Muscle layer of duodenum (tissue), 2 donors: Measurements from ENCODE around the gene SLC2A8.

ENCODE experiments used
- H3K27ac ChIP-seq: one replicate; pipeline ENCODE4 v1.7.0; 2013; ENCODE audit warnings: mild to moderate bottlenecking, low read length
- H3K27me3 ChIP-seq: one replicate; pipeline ENCODE4 v1.7.0; 2013; ENCODE audit warnings: low read depth, mild to moderate bottlenecking, control low read depth, low read length
- H3K36me3 ChIP-seq, 2 donors: one replicate each; pipeline ENCODE4 v1.7.0; 2013; ENCODE audit warnings: low read length in 2 of 2, control low read depth in 1 of 2, mild to moderate bottlenecking in 1 of 2; ENCODE audit not compliant: insufficient read depth in 2 of 2, control insufficient read depth in 1 of 2
- H3K4me1 ChIP-seq, 2 donors: one replicate each; pipeline ENCODE4 v1.7.0; 2013; ENCODE audit warnings: low read length in 2 of 2, mild to moderate bottlenecking in 2 of 2, control low read depth in 1 of 2, moderate library complexity in 1 of 2; ENCODE audit not compliant: insufficient read depth in 2 of 2, control insufficient read depth in 1 of 2
- H3K4me3 ChIP-seq, 2 donors: one replicate each; pipeline ENCODE4 v1.7.0; 2013; ENCODE audit warnings: low read length in 2 of 2, low read depth in 1 of 2, mild to moderate bottlenecking in 1 of 2
- H3K9me3 ChIP-seq, 2 donors: one replicate each; pipeline ENCODE4 v1.7.0; 2013; ENCODE audit warnings: low read length in 2 of 2, control low read depth in 1 of 2, mild to moderate bottlenecking in 1 of 2; ENCODE audit not compliant: control insufficient read depth in 1 of 2
- donor health status: healthy.

The SLC2A8 gene

DNA sequence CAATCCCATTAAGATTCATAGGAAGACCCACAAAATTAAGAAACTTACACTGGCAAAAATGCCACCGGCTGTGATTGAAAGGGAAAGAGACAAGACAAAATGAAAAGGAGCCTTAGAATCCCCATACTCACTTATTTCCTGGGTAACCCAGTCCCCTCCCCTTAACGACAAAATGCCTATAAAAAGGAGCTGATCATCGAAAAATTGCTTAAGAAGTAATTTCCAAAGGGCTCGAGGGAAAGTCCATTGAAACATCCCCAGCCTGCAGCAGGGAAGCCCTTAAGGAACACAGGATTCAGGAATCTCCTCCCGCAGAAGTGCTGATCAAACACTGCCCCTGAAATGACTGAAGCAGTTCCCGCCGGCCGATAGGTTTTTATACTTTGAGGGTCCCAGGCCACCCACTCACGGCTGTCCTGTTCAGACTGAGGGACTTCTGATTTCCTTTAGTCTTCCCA, 26.5 kb downstream of the SLC2A8 start:
- Histone ChIP-seq H3K9me3 (no peaks in the 10 kb centered on the region), H3K4me3 (peak overlapping the region; percentile 88 to 96), H3K27me3 (no peaks in the 10 kb centered on the region), H3K36me3 (peaks cover 4 to 5% of the 10 kb centered on the region in 2 donors), H3K27ac (peak overlapping the region; percentile 95), H3K4me1 (peaks cover 11 to 39% of the 10 kb centered on the region in 2 donors)

DNA sequence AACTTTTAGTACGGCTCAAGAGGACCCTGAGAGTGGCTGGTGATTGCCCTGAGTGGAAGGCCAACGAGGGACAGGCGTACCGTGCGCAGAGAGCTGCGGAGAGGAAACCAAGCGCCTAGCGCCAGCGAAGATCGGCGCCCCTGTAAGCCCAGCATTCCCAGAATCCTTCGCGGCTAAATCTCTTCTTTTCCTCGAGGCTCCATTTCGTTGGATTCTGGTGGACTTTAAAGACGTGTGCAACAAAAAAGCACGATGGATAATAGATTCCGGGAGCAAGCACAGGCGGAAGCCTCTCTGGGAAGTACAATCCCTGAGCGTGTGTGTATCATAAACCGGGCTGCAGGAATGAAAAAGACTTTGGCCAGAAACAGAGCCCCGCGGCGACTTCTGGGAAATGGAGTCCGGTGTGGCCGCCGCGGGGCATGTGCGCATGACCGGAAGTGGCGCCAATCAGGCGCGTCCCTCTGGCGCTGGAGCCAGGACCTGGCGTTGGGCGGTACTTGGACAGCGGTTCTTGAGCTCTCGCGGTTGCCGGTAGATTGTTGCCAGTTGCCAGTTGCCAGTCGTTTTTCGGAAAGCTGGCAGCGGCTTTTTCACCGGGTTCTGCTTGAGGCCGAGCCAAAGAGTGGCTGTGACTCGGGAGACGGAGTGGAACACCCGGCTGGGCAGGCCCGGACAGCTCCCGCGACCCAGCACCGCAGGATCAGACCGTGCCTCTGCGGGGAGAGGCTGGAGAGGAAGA, 27.1 kb downstream of the SLC2A8 start, which contains the start of gene ZNF79:
Gene ZNF79 (plus strand): TSS at position 449 of the 742 bp plus-strand sequence. CDS start 406 bp downstream, outside the sequence.
- no peaks in the 10 kb centered on the region for H3K27me3 ChIP-seq
- peaks cover 11 to 34% of the 10 kb centered on the region in 2 donors for H3K4me1 ChIP-seq
- H3K9me3 ChIP-seq: no peaks in the 10 kb centered on the region
- peak within 1 kb of the TSS; percentile 95 for H3K27ac ChIP-seq
- peak within 1 kb of the TSS; percentile 88 to 96 for H3K4me3 ChIP-seq
- H3K36me3 ChIP-seq: peaks cover 8 to 11% of the 10 kb centered on the region in 2 donors

DNA sequence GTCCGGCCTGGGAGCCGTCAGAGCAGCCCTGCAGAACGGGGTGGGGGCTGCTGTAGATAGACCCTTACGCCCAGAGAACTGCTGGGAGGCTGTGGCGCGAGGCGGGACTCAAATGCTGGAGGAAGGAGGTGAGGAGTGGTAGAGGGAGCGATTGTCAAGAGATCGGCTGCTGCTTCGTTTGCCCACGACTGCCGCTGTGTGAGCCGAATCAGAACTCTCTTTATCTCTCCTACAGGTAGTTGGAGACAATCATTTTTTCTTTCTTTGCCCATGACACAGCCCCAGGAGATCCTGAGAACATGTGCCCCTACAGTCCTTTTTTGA, 27.7 kb downstream of the SLC2A8 start:
- Histone ChIP-seq H3K4me1 (peaks cover 11 to 34% of the 10 kb centered on the region in 2 donors), H3K36me3 (peaks cover 8 to 16% of the 10 kb centered on the region in 2 donors), H3K27me3 (no peaks in the 10 kb centered on the region), H3K4me3 (peak overlapping the region; percentile 88 to 96), H3K27ac (peak overlapping the region; percentile 95), H3K9me3 (no peaks in the 10 kb centered on the region)

DNA sequence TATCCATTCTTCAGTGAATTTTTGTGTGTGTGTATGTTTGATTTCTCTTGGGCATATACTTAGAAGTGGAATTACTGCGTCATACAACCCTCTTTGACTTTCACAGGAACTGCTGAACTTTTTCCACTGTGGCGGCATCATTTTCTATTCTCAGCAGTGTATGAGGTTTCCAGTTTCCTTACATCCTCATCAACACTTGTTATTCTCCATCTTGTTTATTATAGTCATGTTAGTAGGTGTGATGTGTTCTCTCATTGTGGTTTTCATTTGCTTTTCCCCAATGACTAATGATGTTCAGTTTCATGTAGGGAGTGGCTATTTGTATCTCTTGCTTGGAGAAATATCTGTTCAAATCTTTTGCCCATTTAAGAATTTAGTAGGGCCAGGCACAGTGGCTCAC, 29.8 kb downstream of the SLC2A8 start:
- Histone ChIP-seq H3K27me3 (no peaks in the 10 kb centered on the region), H3K36me3 (peaks cover 18 to 26% of the 10 kb centered on the region in 2 donors), H3K4me1 (peaks cover 11 to 32% of the 10 kb centered on the region in 2 donors), H3K9me3 (no peaks in the 10 kb centered on the region), H3K27ac (no peak overlapping the region), H3K4me3 (no peak overlapping the region)

DNA sequence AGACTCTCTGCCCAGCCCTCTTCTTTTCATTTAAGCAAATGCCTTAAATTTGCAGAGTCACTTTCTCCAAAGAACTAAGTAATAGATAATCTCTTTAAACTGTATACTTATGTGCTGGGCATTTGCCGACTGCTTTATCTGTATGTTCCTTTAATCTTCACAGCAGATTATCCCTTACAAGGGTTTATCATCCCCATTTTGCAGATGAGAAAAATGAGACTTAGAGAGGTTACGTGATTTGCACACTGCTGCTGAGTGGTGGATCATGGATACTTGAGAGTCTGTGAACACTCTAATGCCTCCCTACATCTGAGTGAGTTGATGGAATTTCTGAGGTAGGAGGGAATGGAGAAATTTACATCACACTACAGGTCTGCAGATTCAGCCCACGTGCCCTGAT, 31.4 kb downstream of the SLC2A8 start:
- peaks cover 23 to 31% of the 10 kb centered on the region in 2 donors for H3K36me3 ChIP-seq
- no peaks in the 10 kb centered on the region for H3K27me3 ChIP-seq

DNA sequence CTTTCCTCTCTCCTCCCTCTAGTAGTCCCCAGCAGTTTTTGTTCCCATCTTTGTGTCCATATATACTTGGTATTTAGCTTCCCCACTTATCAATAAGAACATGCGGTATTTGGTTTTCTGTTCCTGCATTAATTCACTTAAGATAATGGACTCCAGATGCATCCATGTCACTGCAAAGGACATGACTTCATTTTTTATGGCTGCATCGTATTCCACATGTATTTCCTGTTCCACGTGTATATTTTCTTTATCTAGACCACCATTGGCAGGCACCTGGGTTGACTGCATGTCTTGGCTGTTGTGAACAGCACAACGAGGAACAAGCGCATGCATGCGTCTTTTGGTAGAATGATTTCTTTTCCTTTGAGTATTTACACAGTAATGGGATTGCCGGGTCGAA, 33.4 kb downstream of the SLC2A8 start:
- H3K27ac ChIP-seq: no peak overlapping the region
- H3K27me3 ChIP-seq: no peaks in the 10 kb centered on the region
- peaks cover 0 to 12% of the 10 kb centered on the region in 2 donors for H3K4me1 ChIP-seq
- H3K9me3 ChIP-seq: no peaks in the 10 kb centered on the region
- H3K4me3 ChIP-seq: no peak overlapping the region
- peaks cover 42 to 48% of the 10 kb centered on the region in 2 donors for H3K36me3 ChIP-seq

More for the DNA sequence above, 31.4 kb downstream of the SLC2A8 start:
- Histone ChIP-seq H3K27ac (no peak overlapping the region), H3K4me3 (no peak overlapping the region), H3K9me3 (no peaks in the 10 kb centered on the region), H3K4me1 (peaks cover 2 to 18% of the 10 kb centered on the region in 2 donors)

DNA sequence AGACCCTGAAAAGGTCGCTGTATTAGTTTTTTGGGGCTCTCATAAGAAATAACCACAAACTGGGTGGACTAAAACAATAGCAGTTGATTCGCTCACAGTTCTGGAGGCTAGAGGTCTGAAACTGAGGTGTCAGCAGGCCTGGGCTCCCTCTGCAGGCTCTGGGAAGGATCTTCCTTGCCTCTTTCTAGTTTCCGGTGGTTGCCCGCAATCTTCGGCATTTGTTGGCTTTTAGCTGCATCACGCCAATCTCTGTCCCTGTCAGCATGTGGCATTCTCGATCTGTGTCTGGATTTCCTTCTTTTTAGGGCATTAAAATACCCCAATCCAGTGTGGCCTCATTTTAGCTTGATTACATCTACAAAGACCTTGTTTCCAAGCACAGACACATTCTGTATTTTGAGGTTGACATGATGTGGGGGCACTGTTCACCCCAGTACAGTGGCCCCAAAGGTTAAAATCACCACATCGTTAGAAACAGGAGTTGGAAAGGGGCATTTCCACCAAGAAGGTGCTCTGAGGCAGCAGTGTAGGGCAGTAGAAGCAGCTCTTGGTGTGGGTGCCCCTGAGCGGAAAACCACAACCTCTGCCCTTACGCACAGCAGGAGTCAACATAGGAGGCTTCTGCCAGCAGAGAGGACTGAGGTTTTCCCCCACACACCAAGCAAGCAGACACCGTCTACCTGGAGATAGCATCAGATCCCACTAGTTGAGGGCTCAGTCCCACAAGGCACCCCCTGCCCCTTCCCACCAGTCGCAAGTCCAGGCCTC, 40.7 kb downstream of the SLC2A8 start:
- Histone ChIP-seq H3K4me3 (no peak overlapping the region), H3K4me1 (no peaks in the 10 kb centered on the region), H3K36me3 (peaks cover 78 to 83% of the 10 kb centered on the region in 2 donors), H3K27ac (no peak overlapping the region), H3K9me3 (no peaks in the 10 kb centered on the region), H3K27me3 (no peaks in the 10 kb centered on the region)

DNA sequence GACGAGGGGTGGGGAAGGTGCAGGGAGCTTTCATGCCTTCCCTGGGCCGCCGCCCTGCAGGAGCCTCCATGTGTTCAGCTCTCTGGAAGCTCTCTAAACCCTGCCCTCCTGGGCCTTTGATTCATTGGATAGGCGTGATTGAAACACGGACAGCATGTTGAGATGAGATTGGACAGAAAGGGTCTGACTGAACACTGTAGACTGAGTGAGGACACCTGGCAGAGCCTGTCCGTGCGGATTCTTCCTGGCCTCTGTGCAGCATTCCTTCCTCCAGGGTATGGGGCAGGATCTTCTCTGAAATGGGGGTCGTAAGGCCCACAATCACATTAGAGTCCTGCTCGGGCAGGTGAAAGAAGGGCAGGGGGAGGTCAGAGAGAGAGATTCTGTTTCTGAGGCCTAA, 41.4 kb downstream of the SLC2A8 start:
- H3K36me3 ChIP-seq: peaks cover 73 to 83% of the 10 kb centered on the region in 2 donors
- H3K27me3 ChIP-seq: no peaks in the 10 kb centered on the region
- no peak overlapping the region for H3K4me3 ChIP-seq
- no peaks in the 10 kb centered on the region for H3K4me1 ChIP-seq
- no peak overlapping the region for H3K27ac ChIP-seq
- H3K9me3 ChIP-seq: no peaks in the 10 kb centered on the region

DNA sequence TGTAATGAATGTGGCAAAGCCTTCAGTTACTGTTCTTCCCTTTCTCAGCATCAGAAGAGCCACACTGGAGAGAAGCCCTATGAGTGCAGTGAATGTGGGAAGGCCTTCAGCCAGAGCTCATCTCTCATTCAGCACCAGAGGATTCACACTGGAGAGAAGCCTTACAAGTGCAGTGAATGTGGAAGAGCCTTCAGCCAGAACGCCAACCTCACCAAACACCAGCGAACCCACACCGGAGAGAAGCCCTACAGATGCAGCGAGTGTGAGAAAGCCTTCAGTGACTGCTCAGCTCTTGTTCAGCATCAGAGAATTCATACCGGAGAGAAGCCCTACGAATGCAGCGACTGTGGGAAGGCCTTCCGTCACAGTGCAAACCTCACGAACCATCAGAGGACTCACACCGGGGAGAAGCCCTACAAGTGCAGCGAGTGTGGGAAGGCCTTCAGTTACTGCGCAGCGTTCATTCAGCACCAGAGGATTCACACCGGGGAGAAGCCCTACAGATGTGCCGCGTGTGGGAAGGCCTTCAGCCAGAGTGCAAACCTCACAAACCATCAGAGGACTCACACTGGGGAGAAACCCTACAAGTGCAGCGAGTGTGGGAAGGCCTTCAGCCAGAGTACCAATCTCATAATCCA, 47.4 kb downstream of the SLC2A8 start:
- peaks cover 70 to 82% of the 10 kb centered on the region in 2 donors for H3K36me3 ChIP-seq
- peaks cover 2 to 7% of the 10 kb centered on the region in 2 donors for H3K4me1 ChIP-seq
- no peaks in the 10 kb centered on the region for H3K27me3 ChIP-seq
- no peak overlapping the region for H3K27ac ChIP-seq
- no peak overlapping the region for H3K4me3 ChIP-seq
- no peaks in the 10 kb centered on the region for H3K9me3 ChIP-seq

DNA sequence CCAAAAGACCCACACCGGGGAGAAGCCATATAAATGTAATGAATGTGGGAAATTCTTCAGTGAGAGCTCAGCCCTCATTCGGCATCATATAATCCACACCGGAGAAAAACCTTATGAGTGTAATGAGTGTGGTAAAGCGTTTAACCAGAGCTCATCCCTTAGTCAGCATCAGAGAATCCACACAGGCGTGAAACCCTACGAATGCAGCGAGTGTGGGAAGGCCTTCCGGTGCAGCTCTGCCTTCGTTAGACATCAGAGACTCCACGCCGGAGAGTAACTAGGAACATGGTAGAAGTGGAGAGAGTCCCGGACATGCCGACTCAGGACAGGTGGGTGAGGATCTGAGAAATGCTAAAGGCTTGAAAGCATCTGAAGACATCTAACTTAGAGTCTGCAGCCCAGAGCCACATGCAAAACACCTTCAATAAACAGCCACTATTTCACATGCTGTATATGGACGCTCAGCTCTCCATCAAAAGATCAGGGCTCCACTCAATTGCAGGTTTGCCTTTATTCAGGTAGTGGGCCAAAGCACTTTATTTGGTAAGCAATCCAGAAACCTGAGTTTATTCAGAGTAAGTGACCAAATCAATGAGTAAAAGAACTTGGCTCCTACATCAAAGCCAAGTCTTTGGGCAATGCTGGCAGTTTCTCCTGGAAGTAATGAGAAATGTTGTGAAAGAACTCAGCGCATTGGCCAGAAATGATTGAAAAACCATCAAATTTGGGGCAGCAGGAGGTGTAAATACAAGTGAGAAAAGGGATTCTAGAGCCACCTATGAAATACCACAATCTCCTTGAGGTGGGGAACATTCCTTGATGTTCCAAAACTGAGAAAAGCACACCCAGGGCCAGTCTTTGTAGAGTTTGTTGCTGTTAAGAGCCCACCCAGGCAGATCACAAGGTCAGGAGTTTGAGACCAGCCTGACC, 48.2 kb downstream of the SLC2A8 start:
- no peak overlapping the region for H3K27ac ChIP-seq
- no peaks in the 10 kb centered on the region for H3K9me3 ChIP-seq
- peaks cover 68 to 85% of the 10 kb centered on the region in 2 donors for H3K36me3 ChIP-seq
- no peak overlapping the region for H3K4me3 ChIP-seq
- H3K27me3 ChIP-seq: no peaks in the 10 kb centered on the region
- peaks cover 9 to 15% of the 10 kb centered on the region in 2 donors for H3K4me1 ChIP-seq
